H1 (cell line): ENCODE measurements around the gene PTPRJ. TPM values are rescaled to one million over a fixed set of nuclear protein-coding genes. Genes with fewer than 3 reads are reported as not detected.

Source experiments
- CTCF ChIA-PET: fragments of 300-600 bp; sonication (Branson Sonifier 250); formaldehyde crosslinking; loops from one replicate; lab custom pipeline; 2021; ENCODE audit not compliant: partially characterized antibody; lab: Charles Lee
- POLR2A ChIA-PET: fragments of 300-600 bp; sonication (Branson Sonifier 250); formaldehyde crosslinking; loops from one replicate; lab custom pipeline; 2021; ENCODE audit warnings: inconsistent platforms; ENCODE audit not compliant: partially characterized antibody; lab: Charles Lee
- DNase-seq, 2 experiments: peaks; one replicate each; pipeline versions ENCODE4 v3.0.0 to v3.0.0-alpha.2; 2010 to 2022; ENCODE audit warnings: low spot score in 2 of 2, low read depth in 1 of 2, mixed read lengths in 1 of 2
- FAIRE-seq: peaks from 2 replicates; lab custom pipeline; 2011; peaks lifted over from hg19 to GRCh38; lab: Jason Lieb, UNC
- H2AFZ ChIP-seq: 2 replicates; pipeline ENCODE4 v1.8.1; 2012; ENCODE audit warnings: low read length, inconsistent platforms
- H2AK5ac ChIP-seq: 2 replicates; pipeline ENCODE4 v1.6.1; 2013; ENCODE audit warnings: low read depth, low read length
- H2BK120ac ChIP-seq: replicated peaks from 2 replicates; pipeline ENCODE3; 2013; ENCODE audit warnings: low read depth, low read length, inconsistent platforms
- H2BK12ac ChIP-seq: 2 replicates; pipeline ENCODE4 v1.6.1; 2013; ENCODE audit warnings: low read depth, low read length
- H2BK15ac ChIP-seq: 2 replicates; pipeline ENCODE4 v1.6.1; 2013; ENCODE audit warnings: low read length
- H2BK20ac ChIP-seq: 2 replicates; pipeline ENCODE4 v1.6.1; 2013; ENCODE audit warnings: low read length
- H2BK5ac ChIP-seq: 2 replicates; pipeline ENCODE4 v1.6.1; 2013; ENCODE audit warnings: low read depth, low read length
- H3K14ac ChIP-seq: 2 replicates; pipeline ENCODE4 v1.6.1; 2013; ENCODE audit warnings: inconsistent platforms; ENCODE audit not compliant: insufficient read length
- H3K18ac ChIP-seq: 2 replicates; pipeline ENCODE4 v1.6.1; 2013; ENCODE audit warnings: low read length; ENCODE audit errors: extremely low read depth
- H3K23ac ChIP-seq: 2 replicates; pipeline ENCODE4 v1.6.1; 2013; ENCODE audit warnings: inconsistent platforms; ENCODE audit not compliant: insufficient read length
- H3K23me2 ChIP-seq: 2 replicates; pipeline ENCODE4 v1.6.1; 2013; ENCODE audit warnings: low read depth, low read length
- H3K27ac ChIP-seq: 2 replicates; pipeline ENCODE4 v1.6.1; 2011; ENCODE audit warnings: low read depth, low read length, inconsistent platforms
- H3K27me3 ChIP-seq, 4 experiments: replicated peaks in 1 of 4; 1 replicate in 1 of 4; 2 replicates in 3 of 4; pipeline versions ENCODE4 v1.6.1 to v1.8.1; 2011 to 2013; ENCODE audit warnings: low read length in 3 of 4, mild to moderate bottlenecking in 3 of 4, inconsistent platforms in 2 of 4, mixed read lengths in 2 of 4, moderate library complexity in 1 of 4; ENCODE audit not compliant: control insufficient read depth in 3 of 4, insufficient read depth in 3 of 4; ENCODE audit errors: extremely low read depth in 1 of 4
- H3K36me3 ChIP-seq, 4 experiments: 2 replicates each; pipeline versions ENCODE4 v1.6.1 to v1.8.1; 2011 to 2013; ENCODE audit warnings: mild to moderate bottlenecking in 4 of 4, low read length in 3 of 4, moderate library complexity in 2 of 4, control low read depth in 1 of 4, inconsistent platforms in 1 of 4; ENCODE audit not compliant: insufficient read depth in 4 of 4, control insufficient read depth in 2 of 4
- H3K4ac ChIP-seq: replicated peaks from 2 replicates; pipeline ENCODE3; 2013; ENCODE audit warnings: low read length, low read depth, mixed read lengths, inconsistent platforms; ENCODE audit not compliant: insufficient read length
- H3K4me1 ChIP-seq, 4 experiments: replicated peaks in 1 of 4; 1 replicate in 1 of 4; 2 replicates in 3 of 4; pipeline versions ENCODE4 v1.6.1 to v1.8.1; 2011 to 2013; ENCODE audit warnings: low read length in 3 of 4, inconsistent platforms in 2 of 4, mixed read lengths in 1 of 4; ENCODE audit not compliant: insufficient read depth in 4 of 4, control insufficient read depth in 3 of 4
- H3K4me2 ChIP-seq, 2 experiments: 2 replicates each; pipeline versions ENCODE4 v1.6.1 to v1.8.1; 2011 to 2013; ENCODE audit warnings: low read depth in 2 of 2, low read length in 2 of 2, control low read depth in 1 of 2, inconsistent platforms in 1 of 2, mild to moderate bottlenecking in 1 of 2; ENCODE audit not compliant: insufficient read depth in 1 of 2
- H3K4me3 ChIP-seq, 4 experiments: fragments of 200-600, 300-600 bp in 1 of 4; sonication (generic), shearing (Covaris generic), sonication (Bioruptor Twin) in 1 of 4; 2 replicates each; pipeline versions ENCODE4 v1.5.1 to v1.8.1; 2011 to 2016; ENCODE audit warnings: low read length in 4 of 4, low read depth in 3 of 4, control low read depth in 2 of 4, inconsistent platforms in 2 of 4, mild to moderate bottlenecking in 2 of 4, mixed read lengths in 1 of 4, moderate library complexity in 1 of 4; ENCODE audit not compliant: insufficient read depth in 2 of 4; ENCODE audit errors: extremely low read depth in 1 of 4
- H3K56ac ChIP-seq: replicated peaks from 2 replicates; pipeline ENCODE3; 2013; ENCODE audit warnings: low read depth, mild to moderate bottlenecking, mixed read lengths, low read length, inconsistent platforms; ENCODE audit not compliant: insufficient read length
- H3K79me1 ChIP-seq: 2 replicates; pipeline ENCODE4 v1.6.1; 2013; ENCODE audit warnings: low read depth, low read length, control low read depth
- H3K79me2 ChIP-seq, 2 experiments: 2 replicates each; pipeline versions ENCODE4 v1.6.1 to v1.8.1; 2012 to 2013; ENCODE audit warnings: low read length in 2 of 2, mild to moderate bottlenecking in 2 of 2, inconsistent platforms in 1 of 2; ENCODE audit not compliant: insufficient read depth in 2 of 2, control insufficient read depth in 1 of 2
- H3K9ac ChIP-seq, 4 experiments: replicated peaks in 1 of 4; 1 replicate in 1 of 4; 2 replicates in 3 of 4; pipeline versions ENCODE4 v1.6.1 to v1.8.1; 2011 to 2013; ENCODE audit warnings: low read depth in 3 of 4, low read length in 3 of 4, control low read depth in 2 of 4, mild to moderate bottlenecking in 2 of 4, moderate library complexity in 2 of 4, inconsistent platforms in 1 of 4; ENCODE audit errors: extremely low read depth in 1 of 4
- H3K9me3 ChIP-seq, 2 experiments: 2 replicates each; pipeline versions ENCODE4 v1.6.1 to v1.8.1; 2012 to 2013; ENCODE audit warnings: mild to moderate bottlenecking in 2 of 2, moderate library complexity in 2 of 2, control low read depth in 1 of 2, inconsistent platforms in 1 of 2, low read depth in 1 of 2, low read length in 1 of 2, mixed read lengths in 1 of 2; ENCODE audit not compliant: insufficient read depth in 2 of 2
- H4K20me1 ChIP-seq, 2 experiments: replicated peaks in 1 of 2; 2 replicates each; pipeline versions ENCODE3 to v1.8.1; 2011 to 2013; ENCODE audit warnings: inconsistent platforms in 2 of 2, low read length in 2 of 2, mild to moderate bottlenecking in 1 of 2; ENCODE audit not compliant: insufficient read depth in 2 of 2, control insufficient read depth in 1 of 2
- H4K5ac ChIP-seq: 2 replicates; pipeline ENCODE4 v1.6.1; 2013; ENCODE audit warnings: low read length, low read depth, mixed read lengths, inconsistent platforms; ENCODE audit not compliant: insufficient read length
- H4K8ac ChIP-seq: 2 replicates; pipeline ENCODE4 v1.8.0; 2013; ENCODE audit warnings: mild to moderate bottlenecking, moderate library complexity, low read length, inconsistent platforms; ENCODE audit not compliant: insufficient read depth; ENCODE audit errors: extremely low read depth
- H4K91ac ChIP-seq: replicated peaks from 2 replicates; pipeline ENCODE3; 2013; ENCODE audit warnings: low read length, mixed read lengths, inconsistent platforms; ENCODE audit not compliant: insufficient read length
- ATF3 ChIP-seq: IDR thresholded peaks from 2 replicates; pipeline ENCODE4 v1.6.1; 2011; ENCODE audit warnings: low read depth, mild to moderate bottlenecking, low read length; ENCODE audit not compliant: insufficient read depth
- BACH1 ChIP-seq: IDR thresholded peaks from 2 replicates; pipeline ENCODE4 v1.6.1; 2012; ENCODE audit warnings: low read length, improper control_type of control experiment
- BRCA1 ChIP-seq: IDR thresholded peaks from 2 replicates; pipeline ENCODE4 v1.6.1; 2012; ENCODE audit warnings: low read depth, low read length, improper control_type of control experiment
- CBX8 ChIP-seq: fragments of 300-800, 300-1000 bp; sonication (generic); IDR thresholded peaks from 2 replicates; pipeline ENCODE4 v1.7.1; 2016; ENCODE audit warnings: low read depth, low read length, borderline replicate concordance
- CREB1 ChIP-seq: IDR thresholded peaks from 2 replicates; pipeline ENCODE4 v1.6.1; 2012; ENCODE audit warnings: inconsistent platforms
- KDM5A ChIP-seq: fragments of 200-600 bp; IDR thresholded peaks from 2 replicates; pipeline ENCODE4 v1.7.1; 2012; ENCODE audit warnings: mild to moderate bottlenecking, low read length, inconsistent platforms, mixed read lengths
- POU5F1 ChIP-seq: IDR thresholded peaks from 2 replicates; pipeline ENCODE4 v1.6.1; 2011; ENCODE audit warnings: low read depth, mild to moderate bottlenecking, low read length, moderate library complexity
- RAD21 ChIP-seq, 2 experiments: IDR thresholded peaks in 1 of 2; conservative IDR thresholded peaks in 1 of 2; 2 replicates each; pipeline ENCODE4 v1.6.1; 2011; ENCODE audit warnings: low read depth in 2 of 2, low read length in 2 of 2, improper control_type of control experiment in 1 of 2, inconsistent platforms in 1 of 2, mild to moderate bottlenecking in 1 of 2, moderate library complexity in 1 of 2
- TBP ChIP-seq: IDR thresholded peaks from 2 replicates; pipeline ENCODE4 v1.6.1; 2011; ENCODE audit warnings: low read depth, low read length, improper control_type of control experiment
- USF2 ChIP-seq: IDR thresholded peaks from 2 replicates; pipeline ENCODE4 v1.6.1; 2011; ENCODE audit warnings: low read length, improper control_type of control experiment
- WGBS, 2 experiments: shearing (Covaris generic) in 1 of 2; methylation state at CpG; one replicate each; pipeline versions ENCODE4 v1.1.6 to v1.1.7; 2013 to 2015; ENCODE audit warnings: low lambda C conversion rate in 2 of 2, mixed read lengths in 2 of 2, inconsistent platforms in 1 of 2, low coverage in 1 of 2, missing lambda C conversion rate in 1 of 2; ENCODE audit not compliant: insufficient replicate concordance in 2 of 2, insufficient coverage in 1 of 2, insufficient read length in 1 of 2; ENCODE audit errors: extremely low coverage in 1 of 2, missing lambda C conversion rate in 1 of 2; 5-methylcytosine and 5-hydroxymethylcytosine counted together
- polyA plus RNA-seq, 7 experiments: library from polyadenylated mRNA; depleted of rRNA in 3 of 7; stranded (reverse) in 5 of 7; unstranded in 2 of 7; fragments of >200 nt in 5 of 7; fragments of 200-250 nt in 2 of 7; gene quantifications; 1 replicate in 5 of 7; 2 replicates in 1 of 7; 4 replicates in 1 of 7; pipeline versions ENCODE4 v1.2.1 to v1.2.3, GENCODE V29; 2011 to 2013; ENCODE audit warnings: missing spikeins in 2 of 7, mixed read lengths in 2 of 7
- total RNA-seq: library from RNA; stranded (reverse); fragmentation: NEBNext Ultra II Directional; extraction: Animal tissue kit (Norgen Biotek cat#: 25700); gene quantifications from 2 replicates; pipeline ENCODE4 v1.2.1, GENCODE V29; 2021

Gene PTPRJ
- total and polyA plus RNA-seq, 2 of the 8 experiments (the other 6 are each of a cell fraction or from before 2014, with no cell fraction given): 4.4 to 22.6 TPM

GRCh38 chr11:48193876-48194275, 213.5 kb downstream of the PTPRJ start:
- no peaks in the 10 kb centered on the region for H3K23me2 ChIP-seq
- no peak overlapping the region for H3K14ac ChIP-seq
- DNase-seq (no peak), FAIRE-seq (no peak)
- no peak overlapping the region for H2BK12ac ChIP-seq
- no peak overlapping the region for H3K4me3 ChIP-seq
- no peak overlapping the region for H3K23ac ChIP-seq
- no peak overlapping the region for H4K8ac ChIP-seq
- no peaks in the 10 kb centered on the region for H4K20me1 ChIP-seq
- no peak overlapping the region for H2AFZ ChIP-seq
- H2AK5ac ChIP-seq: no peak overlapping the region
- no peaks in the 10 kb centered on the region for H3K4me1 ChIP-seq
- peaks cover 38 to 62% of the 10 kb centered on the region in 2 experiments for H3K9me3 ChIP-seq
- H2BK120ac ChIP-seq: no peak overlapping the region
- H3K18ac ChIP-seq: no peak overlapping the region
- no peak overlapping the region for H3K4me2 ChIP-seq
- no peak overlapping the region for H3K56ac ChIP-seq
- H3K27ac ChIP-seq: no peak overlapping the region
- H3K27me3 ChIP-seq: no peaks in the 10 kb centered on the region
- H3K36me3 ChIP-seq: no peaks in the 10 kb centered on the region
- TF ChIP-seq TBP: no peak
- TF ChIP-seq USF2: no peak
- no peak for TF ChIP-seq RAD21 (IDR thresholded peaks at IDR 0.05 in 1 of 2, conservative IDR thresholded peaks at IDR 0.05 in 1 of 2; ENCODE audit: low read depth in 2 of 2, low read length in 2 of 2)
- no peak for TF ChIP-seq BACH1
- TF ChIP-seq CREB1: no peak
- TF ChIP-seq ATF3: no peak
- TF ChIP-seq CBX8: no peak
- TF ChIP-seq POU5F1: no peak
- TF ChIP-seq KDM5A: no peak
- TF ChIP-seq BRCA1: no peak
- 78% methylated on average over 2 of the region's 2 CpGs; no CpG with 5 or more reads in 1 of the 2 experiments for WGBS, 2 experiments
- no peak overlapping the region for H2BK15ac ChIP-seq
- H3K79me1 ChIP-seq: no peaks in the 10 kb centered on the region
- no peak overlapping the region for H4K5ac ChIP-seq
- H3K79me2 ChIP-seq: no peaks in the 10 kb centered on the region
- no peak overlapping the region for H3K9ac ChIP-seq
- H4K91ac ChIP-seq: no peak overlapping the region
- POLR2A ChIA-PET: no interaction called here
- H2BK5ac ChIP-seq: no peak overlapping the region
- CTCF ChIA-PET: interaction anchor here (1.4 kb wide), 1 partner anchor 16 kb away, joined by 3 read pairs; no protein-coding TSS in a partner anchor
- H3K4ac ChIP-seq: no peak overlapping the region
- H2BK20ac ChIP-seq: no peak overlapping the region
